ENCODE measurements around the gene RIPOR3. TPM values are rescaled to one million over a fixed set of nuclear protein-coding genes. Genes with fewer than 3 reads are reported as not detected.
A peak's percentile ranks its signal among the peaks of the same experiment; 100 is the strongest.

The RIPOR3 gene
- total and polyA plus RNA-seq, 2 donors from 2014 or later: 10.5 to 14.6 TPM

DNA sequence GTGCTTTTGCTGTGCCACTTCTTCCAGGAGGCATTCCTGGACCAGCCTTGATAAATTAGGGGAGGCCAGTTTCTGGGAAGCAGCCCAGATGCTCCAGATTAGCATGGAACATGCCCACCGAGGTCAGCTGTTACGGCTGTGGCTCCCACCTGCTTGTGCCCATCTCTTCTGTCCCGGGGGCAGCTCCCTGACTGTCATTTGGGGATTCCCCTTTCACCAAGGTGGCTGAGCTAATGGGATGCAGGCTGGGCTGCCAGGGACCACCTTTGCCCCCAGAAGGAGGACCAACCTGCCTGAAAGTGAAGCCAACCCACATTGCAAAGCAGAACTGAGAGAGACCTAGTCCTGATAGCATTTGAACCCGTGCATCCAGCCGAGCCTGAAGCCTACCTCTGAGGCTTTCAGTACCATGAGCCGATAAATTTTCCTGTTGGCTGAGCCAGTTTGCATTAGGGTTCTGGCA lies 95.9 kb downstream of the RIPOR3 start:
- Histone ChIP-seq H3K9me3 (ENCODE audit: control insufficient read depth in 2 of 3, insufficient read depth in 1 of 3, low read length in 3 of 3) (no peaks in the 10 kb centered on the region), H3K36me3 (ENCODE audit: control insufficient read depth in 2 of 3, insufficient read depth in 3 of 3, low read length in 3 of 3) (no peaks in the 10 kb centered on the region), H3K27me3 (ENCODE audit: control insufficient read depth, insufficient read depth, low read length) (no peaks in the 10 kb centered on the region), H3K9ac (ENCODE audit: low read length in 3 of 3) (no peak overlapping the region), H3K4me3 (ENCODE audit: low read length in 3 of 3) (no peak overlapping the region), H3K4me1 (ENCODE audit: control insufficient read depth in 2 of 3, insufficient read depth in 2 of 3, low read depth in 1 of 3, low read length in 3 of 3) (peaks cover 0 to 20% (median 0%) of the 10 kb centered on the region in 3 donors), H3K27ac (ENCODE audit: low read depth in 2 of 2, low read length in 2 of 2) (no peak overlapping the region)
- no peak for FAIRE-seq
- DNase-seq: peak in 1 of 5 donors; percentile 52
- intact Hi-C loops (cut with DNase I): no loop called here
- TF ChIP-seq, protein P1, sequence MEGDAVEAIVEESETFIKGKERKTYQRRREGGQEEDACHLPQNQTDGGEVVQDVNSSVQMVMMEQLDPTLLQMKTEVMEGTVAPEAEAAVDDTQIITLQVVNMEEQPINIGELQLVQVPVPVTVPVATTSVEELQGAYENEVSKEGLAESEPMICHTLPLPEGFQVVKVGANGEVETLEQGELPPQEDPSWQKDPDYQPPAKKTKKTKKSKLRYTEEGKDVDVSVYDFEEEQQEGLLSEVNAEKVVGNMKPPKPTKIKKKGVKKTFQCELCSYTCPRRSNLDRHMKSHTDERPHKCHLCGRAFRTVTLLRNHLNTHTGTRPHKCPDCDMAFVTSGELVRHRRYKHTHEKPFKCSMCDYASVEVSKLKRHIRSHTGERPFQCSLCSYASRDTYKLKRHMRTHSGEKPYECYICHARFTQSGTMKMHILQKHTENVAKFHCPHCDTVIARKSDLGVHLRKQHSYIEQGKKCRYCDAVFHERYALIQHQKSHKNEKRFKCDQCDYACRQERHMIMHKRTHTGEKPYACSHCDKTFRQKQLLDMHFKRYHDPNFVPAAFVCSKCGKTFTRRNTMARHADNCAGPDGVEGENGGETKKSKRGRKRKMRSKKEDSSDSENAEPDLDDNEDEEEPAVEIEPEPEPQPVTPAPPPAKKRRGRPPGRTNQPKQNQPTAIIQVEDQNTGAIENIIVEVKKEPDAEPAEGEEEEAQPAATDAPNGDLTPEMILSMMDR (IDR thresholded peaks at IDR 0.05; ENCODE audit: borderline replicate concordance, extremely low read depth, insufficient read depth): no peak

GRCh38 chr20:50594591-50595432 lies 96.5 kb downstream of the RIPOR3 start:
- DNase-seq (peak in 2 of 5 donors; percentile 12 to 58), FAIRE-seq (no peak)
- Histone ChIP-seq H3K4me3 (ENCODE audit: low read length in 3 of 3) (no peak overlapping the region), H3K27me3 (ENCODE audit: control insufficient read depth, insufficient read depth, low read length) (no peaks in the 10 kb centered on the region), H3K36me3 (ENCODE audit: control insufficient read depth in 2 of 3, insufficient read depth in 3 of 3, low read length in 3 of 3) (peaks cover 0 to 3% (median 3%) of the 10 kb centered on the region in 3 donors), H3K9me3 (ENCODE audit: control insufficient read depth in 2 of 3, insufficient read depth in 1 of 3, low read length in 3 of 3) (no peaks in the 10 kb centered on the region), H3K27ac (ENCODE audit: low read depth in 2 of 2, low read length in 2 of 2) (no peak overlapping the region), H3K4me1 (ENCODE audit: control insufficient read depth in 2 of 3, insufficient read depth in 2 of 3, low read depth in 1 of 3, low read length in 3 of 3) (peaks cover 0 to 20% (median 0%) of the 10 kb centered on the region in 3 donors), H3K9ac (ENCODE audit: low read length in 3 of 3) (no peak overlapping the region)
- TF ChIP-seq, protein P1 (IDR thresholded peaks at IDR 0.05; ENCODE audit: borderline replicate concordance, extremely low read depth, insufficient read depth): no peak
- intact Hi-C loops (cut with DNase I): no loop called here

DNA sequence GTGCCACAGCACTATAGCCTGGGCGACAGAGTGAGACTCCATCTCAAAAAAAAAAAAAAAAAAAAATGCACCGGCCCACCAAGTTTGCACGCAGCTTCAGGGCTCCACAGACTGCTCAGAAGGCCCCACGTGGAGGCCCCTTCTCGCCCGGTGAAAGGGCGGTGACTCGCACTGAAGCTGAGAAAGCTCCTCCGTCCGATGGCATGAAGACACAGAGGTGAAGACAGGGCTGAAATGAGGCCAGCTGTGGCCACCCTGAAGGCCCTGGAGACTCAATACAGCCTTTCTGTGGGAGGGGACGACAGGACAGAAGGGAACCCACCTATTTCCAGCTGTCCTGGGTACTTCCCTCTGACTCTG lies 97.1 kb downstream of the RIPOR3 start:
- TF ChIP-seq, protein P1 (IDR thresholded peaks at IDR 0.05; ENCODE audit: borderline replicate concordance, extremely low read depth, insufficient read depth): no peak
- Histone ChIP-seq H3K4me1 (ENCODE audit: control insufficient read depth in 2 of 3, insufficient read depth in 2 of 3, low read depth in 1 of 3, low read length in 3 of 3) (peaks cover 0 to 20% (median 0%) of the 10 kb centered on the region in 3 donors), H3K9ac (ENCODE audit: low read length in 3 of 3) (no peak overlapping the region)

More for the DNA sequence above, 97.1 kb downstream of the RIPOR3 start:
- no peak overlapping the region for H3K27ac ChIP-seq (ENCODE audit: low read depth in 2 of 2, low read length in 2 of 2)
- DNase-seq (peak in 1 of 5 donors; percentile 61), FAIRE-seq (no peak)
- H3K36me3 ChIP-seq (ENCODE audit: control insufficient read depth in 2 of 3, insufficient read depth in 3 of 3, low read length in 3 of 3): peaks cover 0 to 8% (median 7%) of the 10 kb centered on the region in 3 donors
- no peaks in the 10 kb centered on the region for H3K27me3 ChIP-seq (ENCODE audit: control insufficient read depth, insufficient read depth, low read length)
- intact Hi-C loops (cut with DNase I): no loop called here
- no peak overlapping the region for H3K4me3 ChIP-seq (ENCODE audit: low read length in 3 of 3)
- no peaks in the 10 kb centered on the region for H3K9me3 ChIP-seq (ENCODE audit: control insufficient read depth in 2 of 3, insufficient read depth in 1 of 3, low read length in 3 of 3)

Measured in kidney (tissue), 14 donors.